HG02759 (cell line): Measurements from ENCODE around the gene ZNF81.
"Not testable (repeated sequence)": the region's sequence is repeated elsewhere in the genome, so short reads cannot be mapped to it uniquely, and the experiment has no call there.

Experiments
- ATAC-seq: cut with Tn5 transposase; IDR thresholded peaks from one replicate; pipeline ENCODE4 v1.9.1; 2021; ENCODE audit warnings: mild to moderate bottlenecking, moderate library complexity; ENCODE audit not compliant: unreplicated experiment

Gene ZNF81

DNA sequence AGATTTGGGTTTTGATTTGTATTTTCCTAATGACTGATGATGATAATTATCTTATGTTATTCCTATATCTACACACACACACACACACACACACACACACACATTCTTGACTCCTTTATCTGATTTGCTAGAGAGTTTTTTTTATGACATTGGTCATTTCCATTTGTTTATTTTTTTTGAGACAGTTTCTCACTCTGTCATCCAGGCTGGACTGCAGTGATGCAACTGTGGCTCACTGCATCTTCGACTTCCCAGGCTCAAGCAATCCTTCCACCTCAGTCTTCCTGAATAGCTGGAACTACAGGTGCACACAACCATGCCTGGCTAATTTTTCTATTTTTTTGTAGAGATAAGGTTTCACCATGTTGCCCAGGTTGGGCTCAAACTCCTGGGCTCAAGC lies 6.7 kb downstream of the ZNF81 start:
- ATAC-seq: no peak

DNA sequence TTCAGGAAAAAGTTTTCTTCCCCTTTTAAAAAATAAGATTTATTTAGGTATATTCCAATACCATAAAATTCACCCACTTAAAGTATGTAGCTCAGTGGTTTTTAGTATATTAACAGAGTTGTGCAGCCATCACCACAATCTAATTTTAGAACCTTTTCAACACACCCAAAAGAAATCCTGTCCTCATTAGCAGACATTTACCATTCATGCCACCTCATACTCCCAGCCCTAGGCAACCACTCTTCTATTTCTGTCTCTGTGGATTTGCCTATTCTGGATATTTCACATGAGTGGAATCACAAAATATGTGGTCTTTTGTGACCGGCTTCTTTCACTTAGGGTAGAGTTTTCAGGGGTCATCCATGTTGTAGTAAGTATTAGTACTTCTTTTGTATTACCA lies 7.4 kb downstream of the ZNF81 start:
- no peak for ATAC-seq

DNA sequence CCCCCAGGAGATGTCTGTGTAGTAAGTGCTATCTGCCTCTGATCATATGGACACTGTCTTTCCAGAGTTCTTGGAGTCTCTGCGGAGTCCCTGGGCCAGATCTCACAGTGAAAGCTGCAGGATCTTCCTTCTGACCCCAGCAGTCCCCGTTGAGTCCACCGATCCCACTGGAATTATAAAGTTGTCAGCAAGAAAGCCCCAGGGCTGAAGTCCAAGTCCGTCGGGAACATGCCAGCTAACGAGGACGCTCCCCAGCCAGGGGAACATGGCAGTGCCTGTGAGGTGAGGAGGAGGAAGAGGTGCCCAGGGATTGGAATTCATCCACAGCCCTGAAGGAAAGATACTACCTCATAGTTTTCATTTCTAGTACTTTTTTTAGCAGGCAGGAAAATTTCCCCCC lies 9.3 kb downstream of the ZNF81 start:
- ATAC-seq: no peak

DNA sequence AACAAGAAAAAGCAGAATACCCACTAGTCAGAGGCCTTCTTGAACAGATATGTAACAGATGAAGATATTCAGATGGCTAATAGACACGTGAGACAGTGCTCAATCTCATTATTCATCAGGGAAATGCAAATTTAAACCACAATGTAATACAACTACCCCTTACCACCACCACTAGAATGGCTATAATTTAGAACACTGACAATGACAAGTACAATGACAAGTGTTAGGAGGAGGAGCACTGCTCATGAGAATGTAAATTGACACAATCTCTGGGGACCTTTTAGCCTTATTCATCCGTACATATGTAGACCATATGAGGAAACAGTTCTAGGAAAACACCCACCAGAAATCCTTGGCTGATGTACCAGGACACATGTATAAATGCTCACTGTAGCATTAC lies 13.1 kb downstream of the ZNF81 start:
- no peak for ATAC-seq

DNA sequence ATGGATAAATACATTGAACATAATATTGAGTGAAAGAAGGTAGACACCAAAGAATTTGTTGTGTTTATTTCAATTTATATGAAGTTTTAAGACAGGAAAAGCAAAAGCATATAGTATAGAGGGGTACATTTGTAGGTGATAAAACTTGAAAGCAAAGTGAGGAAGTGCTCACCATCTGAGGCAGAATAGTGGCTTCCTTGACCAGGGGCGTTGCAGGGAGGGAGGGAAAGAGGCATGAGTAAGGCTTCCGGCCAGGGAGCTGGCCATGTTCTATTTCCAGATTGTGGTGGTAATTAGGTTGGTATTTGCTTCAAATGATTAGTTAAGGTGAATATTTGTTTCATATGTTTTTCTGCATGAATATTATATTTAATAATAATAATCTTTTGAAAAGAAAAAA lies 13.7 kb downstream of the ZNF81 start:
- not testable (repeated sequence) for ATAC-seq

DNA sequence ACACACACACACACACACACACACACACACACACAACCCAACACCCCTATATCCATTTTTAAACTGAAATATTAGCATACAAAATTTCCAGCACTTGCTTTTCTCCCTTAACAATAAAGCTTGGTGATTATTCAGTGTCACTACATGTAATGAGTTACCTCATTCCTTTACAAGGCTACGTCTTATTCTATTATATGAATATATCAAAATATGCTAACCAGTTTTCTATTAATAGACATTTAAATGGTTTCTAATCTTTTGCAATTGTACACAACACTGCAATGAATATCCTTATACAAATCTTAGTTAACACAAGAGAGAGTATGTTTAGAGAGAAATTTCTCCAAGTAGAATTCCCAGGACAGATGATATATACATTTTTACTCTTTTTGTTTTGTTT lies 14.2 kb downstream of the ZNF81 start:
- no peak for ATAC-seq

DNA sequence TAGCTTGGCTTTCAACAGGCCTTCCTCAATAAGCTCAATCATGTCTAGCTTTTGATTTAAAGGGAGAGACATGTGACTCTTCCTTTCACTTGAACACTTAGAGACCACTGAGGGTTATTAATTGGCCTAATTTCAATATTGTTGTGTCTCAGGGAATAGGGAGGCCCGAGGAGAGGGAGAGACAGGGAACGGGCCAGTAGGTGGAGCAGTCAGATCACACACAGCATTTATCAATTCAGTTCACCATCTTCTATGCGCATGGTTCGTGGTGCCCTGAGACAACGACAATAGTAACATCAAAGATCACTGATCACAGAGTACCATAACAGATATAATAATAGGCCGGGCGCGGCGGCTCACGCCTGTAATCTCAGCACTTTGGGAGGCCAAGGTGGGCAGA lies 17.8 kb downstream of the ZNF81 start:
- no peak for ATAC-seq

DNA sequence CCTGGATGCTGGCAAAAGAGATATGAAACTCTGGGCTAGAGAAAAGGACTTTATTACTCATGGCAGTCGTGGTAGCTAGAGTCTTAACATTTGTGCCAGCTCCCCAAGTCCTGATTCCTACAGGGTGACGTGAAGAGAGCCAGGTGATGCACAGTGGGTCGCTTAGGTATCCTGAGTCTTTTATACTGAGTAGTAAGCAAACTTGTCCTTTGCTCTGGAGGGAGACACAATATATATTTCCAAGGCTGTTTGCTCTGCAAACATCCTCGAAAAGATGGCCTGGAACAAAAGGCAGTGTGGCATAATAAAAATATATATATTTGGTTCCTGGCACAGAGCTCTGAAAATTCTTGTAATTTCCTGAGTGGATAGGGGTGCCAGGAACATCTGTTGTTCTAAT lies 23.0 kb downstream of the ZNF81 start:
- no peak for ATAC-seq

DNA sequence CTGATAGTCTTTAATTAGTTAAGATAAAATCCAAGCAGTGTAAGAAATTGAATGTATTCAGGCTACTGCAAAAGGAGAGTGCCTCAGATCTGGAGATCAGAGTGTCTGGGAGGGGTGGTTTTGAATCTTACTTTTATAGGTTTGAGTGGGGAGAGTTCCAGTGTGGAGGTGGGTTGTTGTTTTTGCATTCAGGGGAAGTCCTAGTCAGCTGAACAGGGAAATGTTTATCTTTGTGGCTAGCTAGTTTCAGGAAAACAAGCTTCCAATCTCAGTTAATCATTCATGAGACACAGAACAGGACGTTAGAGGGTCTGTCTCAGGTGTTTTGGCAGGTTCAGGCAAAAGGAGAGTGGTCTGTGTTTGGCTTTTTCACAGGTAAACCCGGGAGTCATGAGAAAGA lies 26.0 kb downstream of the ZNF81 start:
- ATAC-seq: no peak

DNA sequence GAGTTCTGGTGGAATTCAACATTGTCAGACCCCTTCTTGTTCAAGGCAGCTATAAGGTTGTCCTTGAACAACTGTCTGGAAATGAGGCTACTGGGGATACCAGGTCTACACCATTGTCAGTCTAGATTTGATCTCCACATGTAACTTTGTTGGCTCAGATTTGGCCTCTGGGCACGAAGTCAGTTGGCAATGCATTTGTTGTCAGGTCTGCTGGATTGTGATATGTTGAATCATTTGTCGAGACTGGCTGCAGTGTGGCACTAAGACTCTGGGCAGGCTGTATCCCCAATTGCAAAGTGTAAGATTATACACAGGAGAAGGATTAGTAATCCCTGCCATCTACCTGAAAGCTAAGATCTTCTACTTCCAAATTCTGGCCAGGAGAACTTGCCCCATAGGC lies 26.5 kb downstream of the ZNF81 start:
- ATAC-seq: no peak

DNA sequence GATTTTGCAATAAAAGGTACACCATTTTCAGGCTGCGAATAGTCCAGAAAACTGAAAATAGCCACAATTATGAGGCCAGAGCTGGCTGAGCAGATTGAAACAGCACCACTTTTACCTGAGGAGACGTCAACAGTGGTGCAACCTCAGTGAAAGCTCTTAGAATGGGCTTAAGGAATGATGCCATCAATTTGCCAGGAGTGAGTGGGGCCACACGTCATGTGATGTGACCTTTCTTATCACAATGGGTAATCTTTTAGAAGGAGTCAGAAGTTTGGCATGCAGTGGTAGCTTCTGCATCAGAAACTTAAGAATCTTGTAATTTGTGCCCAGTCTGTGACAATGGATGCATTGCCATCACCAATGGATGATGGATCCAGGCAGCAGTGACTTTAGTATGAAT lies 27.6 kb downstream of the ZNF81 start:
- ATAC-seq: no peak

DNA sequence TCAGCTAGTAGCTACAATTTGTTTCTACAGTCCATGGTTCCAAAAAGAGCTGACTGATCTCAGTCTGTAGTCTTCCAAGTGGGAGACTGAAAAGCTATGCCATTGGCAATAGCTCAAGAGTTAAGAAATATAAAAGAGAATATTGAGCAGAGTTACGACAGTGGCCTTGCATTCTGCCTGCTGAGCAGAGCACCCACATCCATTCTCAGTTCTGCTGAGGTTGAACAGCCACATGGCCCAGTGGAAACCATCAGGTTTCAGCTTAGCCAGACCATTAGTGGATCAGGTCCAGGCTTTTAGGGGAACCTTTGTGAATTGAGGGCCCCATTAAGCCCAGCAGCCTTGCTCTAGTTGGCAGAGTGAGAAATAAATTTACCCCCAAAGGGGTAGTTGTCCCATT lies 28.1 kb downstream of the ZNF81 start:
- ATAC-seq: no peak

DNA sequence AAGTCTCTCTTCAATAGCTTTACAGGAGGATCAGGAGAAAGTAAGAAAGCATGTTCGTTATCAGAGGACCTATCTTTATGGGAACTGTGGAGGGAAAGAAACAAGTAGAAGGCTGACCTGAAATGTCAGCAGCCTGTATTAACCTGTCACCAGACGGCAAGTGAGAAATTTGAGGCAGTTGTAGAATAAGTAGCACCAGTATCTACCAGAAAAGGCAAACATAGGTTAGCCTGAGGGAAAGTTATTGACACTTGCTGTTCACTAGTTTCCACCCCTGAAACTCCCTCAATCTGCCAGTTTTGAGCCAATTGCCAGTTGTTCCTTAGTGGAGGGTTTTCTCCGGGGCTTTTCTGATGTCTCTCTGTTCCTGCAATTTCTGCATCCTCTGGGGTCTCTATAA lies 36.4 kb downstream of the ZNF81 start:
- no peak for ATAC-seq

DNA sequence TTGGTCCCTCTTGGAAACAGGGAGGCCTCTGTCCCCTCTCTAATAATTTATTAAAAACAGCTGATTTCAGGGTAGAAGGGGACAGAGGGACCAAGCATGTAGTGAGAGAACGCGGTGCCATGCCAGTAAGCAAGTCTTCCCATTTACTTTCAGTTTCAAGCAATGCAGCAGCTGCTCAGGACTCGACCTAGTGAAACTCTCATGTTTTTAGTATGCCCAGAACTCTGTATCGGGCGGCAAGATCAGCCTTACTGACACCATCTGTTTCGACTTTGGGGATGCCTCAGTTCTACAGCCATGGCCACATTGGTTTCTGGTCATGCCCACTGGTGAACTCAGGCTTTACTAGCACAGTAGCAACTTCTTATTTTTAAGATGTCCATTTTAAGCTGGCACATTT lies 40.6 kb downstream of the ZNF81 start:
- no peak for ATAC-seq

DNA sequence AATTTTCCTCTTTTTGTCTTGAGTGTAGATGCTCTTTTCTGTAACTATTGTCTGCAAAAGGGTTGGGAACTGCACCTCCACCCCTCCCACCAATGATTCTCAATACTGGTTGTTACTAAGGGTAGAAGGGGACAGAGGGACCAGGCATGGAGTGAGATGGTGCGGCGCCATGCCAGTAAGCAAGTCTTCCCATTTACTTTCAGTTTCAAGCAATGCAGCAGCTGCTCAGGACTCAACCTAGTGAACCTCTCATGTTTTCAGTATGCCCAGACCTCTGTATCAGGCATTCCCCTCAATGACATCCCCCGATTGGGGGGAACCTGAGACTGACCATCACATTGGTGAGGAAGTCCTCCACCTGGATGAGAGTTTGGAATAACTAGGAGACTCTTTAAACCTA lies 41.5 kb downstream of the ZNF81 start:
- ATAC-seq: no peak

DNA sequence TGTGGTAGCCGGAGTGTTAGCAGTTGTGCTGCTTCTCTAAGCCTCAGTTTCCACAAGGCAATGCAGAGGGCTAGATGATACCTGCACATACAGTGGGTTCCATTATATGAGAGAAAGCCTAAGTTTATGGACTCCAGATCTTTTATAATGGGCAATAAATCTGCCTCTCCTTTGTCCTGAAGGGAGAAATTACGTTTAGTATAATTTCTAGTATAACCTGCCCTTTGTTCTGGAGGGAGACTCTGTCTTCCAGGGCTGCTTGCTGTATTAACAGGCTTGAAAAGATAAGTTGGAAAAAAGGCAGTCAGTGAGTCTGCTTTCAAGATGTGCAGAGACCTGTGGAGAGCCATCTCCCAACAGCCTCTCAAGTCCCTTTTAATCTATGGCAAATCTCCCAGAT lies 42.8 kb downstream of the ZNF81 start:
- ATAC-seq: no peak

DNA sequence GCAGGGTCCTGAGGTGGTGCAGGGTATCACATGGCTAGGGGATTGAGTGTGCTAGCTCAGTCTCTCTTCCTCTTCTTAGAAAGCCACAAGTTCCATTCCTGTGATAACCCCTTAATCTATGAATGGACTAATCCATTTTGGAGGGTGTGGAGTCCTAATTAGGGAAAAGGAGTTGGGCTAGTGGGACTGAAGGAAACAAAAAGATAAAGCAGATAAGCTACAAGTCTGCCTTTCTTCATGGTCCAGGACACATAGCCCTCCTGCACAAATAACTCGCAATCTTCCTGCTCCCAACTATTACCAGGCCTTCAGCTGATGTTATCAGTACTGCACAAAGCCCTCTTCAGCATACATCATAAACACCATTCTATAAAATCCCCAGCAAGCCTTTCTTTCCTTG lies 44.2 kb downstream of the ZNF81 start:
- ATAC-seq: no peak

DNA sequence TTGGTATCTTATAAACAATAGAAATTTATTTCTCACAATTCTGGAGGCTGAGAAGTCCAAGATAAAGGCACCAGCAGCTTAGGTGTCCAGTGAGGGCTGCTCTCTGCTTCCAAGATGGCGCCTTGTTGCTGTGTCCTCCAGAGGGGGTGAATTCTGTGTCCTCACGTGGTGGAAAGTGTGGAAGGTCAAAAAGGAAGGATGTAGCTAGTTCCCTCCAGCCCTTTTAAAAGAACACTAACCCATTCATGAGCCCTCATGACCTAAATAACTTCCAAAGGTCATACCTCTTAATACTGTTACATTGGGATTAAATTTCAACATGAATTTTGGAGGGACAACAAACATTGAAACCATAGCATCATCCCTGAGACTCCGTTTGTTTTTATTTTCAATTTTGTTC lies 48.8 kb downstream of the ZNF81 start:
- ATAC-seq: no peak

DNA sequence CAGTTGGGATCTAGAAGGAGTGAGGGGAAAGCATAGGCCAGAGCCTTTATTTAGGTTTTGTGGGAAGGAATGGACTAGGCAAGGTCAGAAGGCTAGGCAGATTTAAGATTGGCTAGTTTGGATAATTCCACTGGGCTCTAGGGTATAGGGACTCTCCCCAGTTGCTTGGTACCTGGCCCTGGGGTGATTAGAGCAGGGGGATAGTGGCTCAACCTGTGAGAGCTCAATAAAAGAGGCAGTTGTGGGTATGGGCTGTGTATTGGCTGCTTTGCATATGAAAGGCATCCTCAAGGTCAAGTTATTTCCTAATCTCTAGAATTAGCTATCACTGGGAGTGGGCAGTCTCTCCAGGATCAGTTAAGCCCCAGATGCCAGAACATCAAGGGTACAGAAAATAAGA lies 61.3 kb downstream of the ZNF81 start:
- no peak for ATAC-seq

DNA sequence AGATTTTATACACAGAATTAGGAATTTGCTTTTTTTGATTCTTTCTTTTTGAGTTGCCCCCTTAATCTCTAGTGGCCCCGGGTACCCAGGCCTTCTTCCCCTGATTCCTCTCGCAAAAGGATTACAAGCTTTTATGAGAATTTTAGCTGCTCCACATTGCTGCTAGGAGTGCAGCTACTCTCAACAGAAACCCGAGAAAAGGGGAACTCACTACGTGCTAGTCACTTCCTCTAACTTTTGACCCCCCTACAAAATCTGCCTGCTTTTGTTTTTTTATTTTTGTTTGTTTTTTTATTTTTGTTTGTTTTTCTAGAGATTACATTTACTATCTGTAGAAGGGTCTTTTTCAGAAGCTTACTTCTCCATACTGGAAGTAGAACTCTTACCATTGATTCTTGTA lies 64.1 kb downstream of the ZNF81 start:
- no peak for ATAC-seq

DNA sequence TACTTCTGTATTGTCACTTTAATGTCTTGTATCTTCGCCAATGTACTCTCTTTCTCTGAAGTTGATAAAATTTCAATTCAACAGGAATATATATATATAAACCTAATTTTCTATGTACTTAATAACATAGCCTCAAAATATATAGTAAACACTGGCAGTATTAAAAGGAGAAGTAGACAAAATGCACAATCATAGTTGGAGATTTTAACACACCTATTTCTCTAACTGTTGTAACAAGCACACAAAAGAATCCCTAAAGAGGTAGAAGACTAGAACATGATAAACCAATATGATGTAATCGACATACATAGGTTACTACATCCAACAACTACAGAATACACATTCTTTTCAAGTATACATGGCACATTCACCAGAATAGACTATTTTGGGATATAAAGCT lies 65.5 kb downstream of the ZNF81 start:
- no peak for ATAC-seq

DNA sequence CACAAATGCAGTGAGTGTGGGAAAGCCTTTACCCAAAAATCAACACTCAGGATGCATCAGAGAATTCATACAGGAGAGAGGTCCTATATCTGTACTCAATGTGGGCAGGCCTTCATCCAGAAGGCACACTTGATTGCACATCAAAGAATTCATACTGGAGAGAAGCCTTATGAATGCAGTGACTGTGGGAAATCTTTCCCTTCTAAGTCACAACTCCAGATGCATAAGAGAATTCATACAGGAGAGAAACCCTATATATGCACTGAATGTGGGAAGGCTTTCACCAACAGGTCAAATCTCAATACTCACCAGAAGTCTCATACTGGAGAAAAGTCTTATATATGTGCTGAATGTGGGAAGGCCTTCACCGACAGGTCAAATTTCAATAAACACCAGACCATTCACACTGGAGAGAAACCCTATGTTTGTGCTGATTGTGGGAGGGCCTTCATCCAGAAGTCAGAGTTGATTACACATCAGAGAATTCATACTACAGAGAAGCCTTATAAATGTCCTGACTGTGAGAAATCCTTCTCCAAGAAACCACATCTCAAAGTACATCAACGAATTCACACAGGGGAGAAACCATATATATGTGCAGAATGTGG lies 79.3 kb downstream of the ZNF81 start:
- ATAC-seq: no peak

DNA sequence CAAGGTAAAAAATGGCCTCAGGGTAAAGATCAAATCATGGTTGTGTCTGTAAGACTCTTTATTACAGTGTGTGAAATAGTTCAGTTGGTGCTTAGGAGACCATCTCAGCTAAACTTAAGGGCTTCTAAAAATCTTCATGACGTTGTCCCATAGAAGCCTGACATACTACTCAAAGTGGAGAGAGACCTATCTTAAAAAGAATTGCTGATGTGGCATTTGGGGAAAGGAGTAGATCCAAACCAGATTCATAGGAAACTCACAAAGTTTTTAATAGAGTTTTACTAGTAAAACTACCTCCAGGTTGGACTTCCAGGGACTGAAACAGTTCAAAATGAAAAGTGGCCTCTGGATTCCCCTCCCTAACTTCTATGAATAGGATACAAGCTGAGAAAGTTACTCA lies 81.6 kb downstream of the ZNF81 start:
- ATAC-seq: no peak

DNA sequence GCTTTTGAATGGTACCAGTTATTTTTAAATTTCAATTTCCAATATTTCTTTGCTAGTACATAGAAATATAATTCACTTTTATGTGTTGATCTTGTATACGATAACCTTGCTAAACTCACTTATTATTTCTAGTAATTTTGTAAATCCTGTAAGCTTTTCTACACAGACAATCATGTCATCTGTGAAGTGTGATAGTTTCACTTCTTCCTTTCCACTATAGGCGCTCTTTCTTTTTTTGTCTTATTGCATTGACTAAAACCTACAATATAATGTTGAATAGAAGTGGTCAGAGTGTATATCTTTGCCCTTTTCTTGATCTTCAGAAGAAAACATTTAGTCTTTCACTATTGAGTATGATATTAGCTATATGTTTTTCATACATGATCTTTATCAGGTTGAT lies 90.5 kb downstream of the ZNF81 start:
- ATAC-seq: no peak
